Kidney tubule cell (primary cell): ENCODE measurements around the gene ABCB10.
"Not testable (repeated sequence)": the region's sequence is repeated elsewhere in the genome, so short reads cannot be mapped to it uniquely, and the experiment has no call there.

ENCODE experiments used
- DNase-seq: peaks from one replicate; pipeline ENCODE4 v3.0.0-alpha.2; 2018; ENCODE audit warnings: low spot score

ABCB10 gene

DNA sequence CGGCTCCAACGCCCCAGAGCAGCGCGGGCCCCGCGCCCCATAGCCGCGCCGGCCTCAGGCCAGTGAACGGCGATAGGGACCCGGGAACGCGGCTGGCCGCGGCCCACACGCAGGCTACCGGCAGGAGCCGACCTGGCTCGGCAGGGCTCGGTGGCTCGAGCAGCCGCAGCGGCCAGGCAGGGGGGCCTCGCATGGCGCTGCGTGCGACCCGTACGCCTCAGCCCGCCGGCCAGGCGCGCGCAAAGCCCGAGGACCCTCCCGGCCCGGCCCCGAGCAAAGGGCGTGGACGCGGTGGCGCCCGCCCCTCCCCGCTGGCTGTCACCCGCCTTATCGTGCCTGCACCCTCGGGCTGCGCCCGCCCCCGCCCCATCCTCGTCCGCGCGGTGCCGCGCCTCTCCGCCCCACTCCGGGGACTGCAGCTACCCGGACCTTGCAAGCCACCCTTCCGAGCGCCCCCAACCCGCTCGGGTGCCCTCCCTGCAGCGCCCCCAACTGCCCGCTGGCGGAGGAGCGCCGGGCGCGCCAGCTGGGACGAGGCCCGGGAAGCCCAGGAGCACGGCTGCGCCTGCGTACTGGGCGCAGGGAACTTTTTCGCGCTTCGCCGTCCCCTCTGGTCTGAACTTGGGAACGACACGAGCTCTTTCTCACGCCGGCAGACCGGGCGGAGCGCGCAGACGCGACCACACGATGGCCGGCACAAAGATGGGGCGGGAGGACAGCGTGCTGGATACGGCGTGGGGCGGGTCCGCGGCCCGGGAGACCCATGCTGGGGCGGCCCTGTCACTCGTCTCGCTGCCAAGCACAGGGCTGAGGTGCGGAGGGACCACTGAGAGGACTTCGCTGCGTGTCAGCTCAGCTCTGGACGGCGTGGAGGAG is at the start of gene ABCB10:
Gene ABCB10, minus strand, starts transcription at position 248 of the 876 bp plus-strand sequence. Its CDS starts 55 bp downstream, at position 193.
- DNase-seq: peak; percentile 98

DNA sequence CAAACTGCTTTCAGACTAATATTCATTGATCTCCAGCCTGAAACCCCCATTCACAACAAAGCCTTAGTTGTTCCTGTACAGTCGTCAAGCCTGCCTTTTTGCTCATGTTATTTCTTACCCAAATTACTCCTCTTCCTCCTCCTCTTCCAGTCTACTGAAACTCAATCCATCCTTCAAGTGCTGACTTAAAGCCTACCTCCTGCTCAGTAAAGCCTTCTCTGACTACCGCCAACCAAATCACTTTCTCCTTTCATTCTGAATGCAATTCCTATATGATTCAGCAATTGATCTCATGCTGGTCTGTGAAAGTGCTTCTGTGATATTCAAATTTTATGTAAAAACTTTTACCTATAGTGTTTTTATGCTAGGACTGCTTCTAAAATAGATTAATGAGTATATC is 48.9 kb upstream of the ABCB10 start:
- no peak for DNase-seq

DNA sequence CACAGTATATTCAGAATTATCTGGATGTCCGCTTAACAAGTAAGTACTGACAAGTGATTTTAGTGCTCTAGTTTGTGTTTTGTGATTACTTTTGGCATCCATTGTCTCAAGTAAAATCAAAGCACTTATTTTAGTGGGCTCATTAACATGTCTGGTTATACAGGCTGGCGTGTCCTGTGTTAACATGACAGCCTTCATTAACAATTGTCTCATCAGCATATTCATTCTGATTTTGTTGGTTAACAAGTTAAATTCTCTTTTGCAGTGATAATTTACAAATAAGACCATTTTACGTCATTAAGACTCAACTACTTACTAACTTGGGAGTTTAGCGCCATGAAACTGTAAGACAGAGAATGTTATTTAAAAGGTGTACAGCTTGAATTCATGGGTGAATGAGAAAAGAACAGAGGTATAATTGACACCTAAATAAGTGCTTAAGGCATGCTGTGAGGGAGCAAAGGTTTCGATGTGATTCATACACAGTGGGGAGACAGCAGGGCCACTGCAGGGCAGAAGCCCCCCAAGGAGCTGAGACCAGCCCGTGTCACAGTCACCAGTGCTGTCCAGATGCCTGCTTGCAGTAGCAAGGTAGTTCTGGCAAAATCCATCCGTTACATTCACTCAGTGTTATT is 45.0 kb upstream of the ABCB10 start:
- no peak for DNase-seq

DNA sequence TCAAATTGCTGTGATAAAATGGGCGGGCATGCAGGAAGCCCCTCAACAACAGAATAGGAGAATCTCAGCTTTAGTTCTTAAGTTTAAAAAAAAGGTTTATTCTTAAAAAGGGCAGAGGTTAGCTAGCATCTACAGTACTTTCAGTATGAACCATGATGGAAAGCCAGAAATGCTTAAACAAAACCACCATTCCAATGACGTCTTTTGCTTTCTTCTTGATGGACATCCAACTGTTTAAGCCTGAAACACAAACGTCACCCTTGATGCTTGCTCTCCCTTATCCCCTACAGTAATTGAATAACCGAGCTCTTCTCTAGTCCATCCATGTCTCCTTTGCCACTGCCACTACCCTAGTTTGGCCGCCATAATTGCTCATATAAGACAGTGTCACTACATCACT is 41.7 kb upstream of the ABCB10 start:
- DNase-seq: no peak

- DNase-seq: no peak
Measured at GRCh38 chr1:229599218-229599954, 40.9 kb upstream of the ABCB10 start.

- DNase-seq: no peak
Measured at GRCh38 chr1:229597877-229598276, 39.4 kb upstream of the ABCB10 start.

GRCh38 chr1:229596925-229597699 is 38.6 kb upstream of the ABCB10 start:
- DNase-seq: no peak

DNA sequence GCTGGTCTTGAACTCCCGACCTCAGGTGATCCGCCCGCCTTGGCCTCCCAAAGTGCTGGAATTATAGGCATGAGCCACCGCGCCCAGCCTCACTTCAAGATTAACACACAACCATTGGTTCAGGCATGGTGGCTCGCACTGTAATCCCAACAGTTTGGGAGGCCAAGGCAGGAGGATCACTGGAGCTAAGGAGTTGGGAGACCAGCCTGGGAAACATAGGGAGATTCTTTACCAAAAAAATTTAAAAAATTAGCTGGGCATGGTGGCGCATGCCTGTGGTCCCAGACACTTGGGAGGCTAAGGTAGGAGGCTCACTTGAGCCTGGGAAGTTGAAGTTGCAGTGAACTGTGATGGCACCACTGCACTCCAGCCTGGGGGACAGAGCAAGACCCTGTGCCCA is 37.4 kb upstream of the ABCB10 start:
- not testable (repeated sequence) for DNase-seq

DNA sequence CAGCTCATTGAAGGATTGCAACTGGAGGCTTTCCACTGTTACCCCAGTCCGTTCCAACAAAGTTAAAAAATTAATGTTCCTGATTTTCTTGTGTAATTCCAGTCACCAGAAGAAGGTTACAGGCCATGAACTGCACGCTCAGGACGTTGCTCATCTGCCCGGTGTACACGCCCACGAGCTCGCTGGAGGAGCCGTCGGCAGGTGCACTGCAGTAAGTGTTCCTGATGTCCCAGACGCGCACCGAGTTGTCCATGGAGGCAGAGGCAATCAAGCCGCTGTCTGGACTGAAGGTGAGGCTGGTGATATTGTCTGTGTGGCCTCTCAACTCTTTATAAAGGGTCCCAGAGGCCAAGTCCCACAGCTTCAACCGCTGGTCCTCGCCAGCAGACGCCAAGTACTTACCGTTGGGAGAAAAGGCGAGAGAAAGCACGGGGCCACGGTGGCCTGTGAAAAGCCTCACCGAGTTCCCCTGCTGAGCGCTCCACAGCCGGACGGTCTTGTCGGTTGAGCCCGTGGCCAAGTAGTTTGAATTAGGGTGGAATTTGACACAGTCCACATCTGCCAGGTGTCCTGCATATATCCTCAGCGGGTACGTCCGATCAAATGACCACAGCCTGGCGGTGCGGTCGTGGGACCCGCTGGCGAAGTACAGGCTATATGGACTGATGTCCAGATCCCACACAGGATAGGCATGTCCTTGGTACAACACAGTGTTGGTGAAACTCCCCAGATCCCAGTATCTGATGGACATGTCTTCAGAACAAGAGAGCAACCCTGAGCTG is 35.9 kb upstream of the ABCB10 start:
- no peak for DNase-seq

- no peak for DNase-seq
Measured at GRCh38 chr1:229593800-229594199, 35.3 kb upstream of the ABCB10 start.

DNA sequence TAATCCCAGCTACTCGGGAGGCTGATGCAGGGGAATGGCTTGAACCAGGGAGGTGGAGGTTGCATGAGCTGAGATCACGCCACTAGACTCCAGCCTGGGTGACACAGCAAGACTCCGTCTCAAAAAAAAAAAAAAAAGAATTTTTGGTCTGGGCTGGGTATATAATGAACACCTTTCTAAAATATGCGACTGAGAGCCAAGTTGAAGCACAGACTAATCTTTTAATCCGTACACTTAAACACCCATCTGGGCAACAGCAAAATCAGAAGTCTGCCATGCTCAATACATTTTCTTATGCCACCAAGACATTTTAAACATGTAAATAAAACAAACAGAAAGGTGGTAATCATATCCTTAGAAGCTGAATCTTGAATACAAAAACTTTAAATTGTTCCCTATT is 31.6 kb upstream of the ABCB10 start:
- DNase-seq: no peak

GRCh38 chr1:229585338-229585737 is 26.8 kb upstream of the ABCB10 start:
- DNase-seq: no peak

DNA sequence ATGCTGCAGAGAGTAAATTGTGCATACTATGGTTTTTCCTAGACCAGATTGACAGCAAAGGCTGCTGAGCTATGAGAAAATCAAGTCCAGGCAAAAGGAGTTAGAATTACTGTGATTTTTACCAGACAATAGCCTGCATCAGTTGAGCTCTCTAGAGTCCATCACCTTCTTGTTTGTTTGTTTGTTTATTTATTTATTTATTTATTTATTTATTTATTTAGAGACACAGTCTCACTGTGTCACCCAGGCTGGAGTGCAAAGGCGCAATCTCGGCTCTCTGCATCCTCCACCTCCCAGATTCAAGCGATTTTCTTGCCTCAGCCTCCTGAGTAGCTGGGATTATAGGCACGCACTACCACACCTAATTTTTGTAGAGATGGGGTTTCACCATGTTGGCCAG is 24.2 kb upstream of the ABCB10 start:
- no peak for DNase-seq

GRCh38 chr1:229582011-229582694 is 23.6 kb upstream of the ABCB10 start:
- DNase-seq: no peak

DNA sequence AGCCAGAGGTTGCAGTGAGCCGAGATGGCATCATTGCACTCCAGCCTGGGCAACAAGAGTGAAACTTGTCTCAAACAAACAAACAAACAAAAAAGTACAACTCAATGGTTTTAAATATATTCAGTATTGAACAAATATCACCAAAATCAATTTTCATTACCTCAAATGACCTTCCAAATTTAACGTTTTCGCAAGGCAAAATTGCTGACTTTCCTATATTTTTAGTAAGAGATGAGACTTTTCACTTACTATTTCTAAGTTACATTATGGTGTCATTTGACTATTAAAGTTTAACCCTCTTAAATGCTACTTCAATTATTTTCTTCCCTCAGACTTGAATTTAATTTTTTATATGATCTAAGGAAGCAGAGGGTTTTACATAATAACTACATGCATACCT is 23.0 kb upstream of the ABCB10 start:
- no peak for DNase-seq

DNA sequence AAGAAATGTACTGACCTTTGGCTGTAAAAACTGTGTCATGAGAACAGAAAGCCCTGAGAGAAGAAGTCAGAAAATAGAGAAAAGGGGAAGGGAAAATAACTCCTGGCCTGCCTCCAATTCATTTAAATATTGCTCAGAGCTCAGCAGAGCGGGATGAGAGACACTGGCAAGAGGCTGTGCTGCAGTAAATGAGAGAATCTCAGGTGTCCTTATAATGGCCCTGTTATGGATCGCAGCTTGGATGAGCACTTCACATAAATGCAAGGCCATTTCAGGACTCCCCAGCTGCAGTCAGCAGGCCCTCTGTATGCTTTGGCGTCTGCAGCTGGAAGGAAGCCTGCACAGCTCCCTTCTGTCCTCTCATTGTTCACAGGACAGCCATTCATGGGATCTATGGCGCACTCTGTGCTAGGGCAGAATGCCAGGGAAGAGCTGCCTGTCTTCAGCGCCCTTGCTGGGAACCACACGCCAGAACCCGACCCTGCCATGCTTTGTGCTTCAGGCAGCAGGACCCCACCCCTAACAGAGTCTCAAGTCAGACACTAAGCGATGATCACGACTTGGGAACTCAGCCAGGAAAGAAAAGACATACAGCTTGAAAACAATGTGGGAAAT is 20.7 kb upstream of the ABCB10 start:
- peak; percentile 49 for DNase-seq

DNA sequence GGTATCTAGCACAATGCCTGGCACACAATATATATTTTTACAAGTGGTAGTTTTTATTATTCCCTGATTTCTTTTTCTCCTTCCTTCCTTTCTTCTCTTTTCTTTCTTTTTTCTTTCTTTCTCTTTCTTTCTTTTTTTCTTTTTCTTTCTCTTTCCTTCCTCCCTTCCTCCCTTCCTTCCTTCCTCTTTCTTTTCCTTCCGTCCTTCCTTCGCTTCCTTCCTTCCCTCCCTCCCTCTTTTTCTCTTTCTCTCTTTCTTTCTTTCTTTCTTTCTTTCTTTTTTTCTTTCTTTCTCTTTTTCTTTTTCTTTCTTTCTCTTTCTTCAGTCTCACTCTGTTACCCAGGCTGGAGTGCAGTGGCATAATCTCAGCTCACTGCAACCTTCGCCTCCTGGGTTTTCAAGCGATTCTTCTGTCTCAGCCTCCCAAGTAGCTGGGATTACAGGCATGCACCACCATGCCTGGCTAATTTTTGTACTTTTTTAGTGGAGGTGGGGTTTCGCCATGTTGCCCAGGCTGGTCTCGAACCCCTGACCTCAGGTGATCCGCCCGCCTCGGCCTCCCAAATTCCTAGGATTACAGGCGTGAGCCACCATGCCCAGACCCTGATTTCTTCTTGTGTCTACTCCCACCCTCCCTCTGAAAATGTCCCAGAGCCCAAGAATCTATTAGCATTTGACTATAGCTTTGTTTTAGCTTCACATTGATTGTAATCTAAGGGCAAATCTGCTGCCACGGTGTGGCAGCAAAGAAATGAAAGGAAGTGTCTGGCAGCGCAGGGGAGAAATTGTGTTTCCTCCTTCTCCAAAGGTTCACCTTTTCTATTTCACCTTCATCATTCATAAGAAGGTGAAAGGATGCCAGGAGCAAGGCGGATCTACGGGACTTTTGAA is 19.9 kb upstream of the ABCB10 start:
- DNase-seq: peak; percentile 19

- no peak for DNase-seq
Measured at GRCh38 chr1:229574679-229575442, 16.4 kb upstream of the ABCB10 start.
